ENCODE measurements around the gene TMEM143.

The TMEM143 gene

DNA sequence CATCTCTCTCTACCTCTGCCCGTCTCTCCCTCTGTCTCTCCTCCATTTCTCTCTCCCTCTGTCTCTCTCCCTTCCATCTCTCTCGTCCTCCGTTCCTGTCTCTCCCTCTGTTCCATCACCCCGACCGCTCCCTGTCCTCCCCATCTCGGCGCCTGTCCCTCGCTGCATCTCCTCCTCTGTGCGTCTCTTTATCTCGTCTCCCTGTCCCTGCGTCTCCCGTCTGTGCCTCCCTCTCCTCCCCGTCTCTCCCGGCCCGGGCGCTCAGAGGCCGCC, 34.3 kb upstream of the TMEM143 start:
- H3K9ac ChIP-seq: no peak overlapping the region
- no peak overlapping the region for H3K4me3 ChIP-seq
- peaks cover 0 to 17% (median 7%) of the 10 kb centered on the region in 11 experiments; a peak in 14 of 22 replicates for H3K9me3 ChIP-seq (replicated peaks in 1 of 11)
- no peaks in the 10 kb centered on the region for H3K36me3 ChIP-seq
- H3K4me1 ChIP-seq: peaks cover 18 to 68% (median 57%) of the 10 kb centered on the region in 10 experiments
- H3K27ac ChIP-seq: no peak overlapping the region
- peaks cover 65 to 78% (median 71%) of the 10 kb centered on the region in 11 experiments for H3K27me3 ChIP-seq
- TF ChIP-seq Cebpa-rat (IDR thresholded peaks at IDR 0.05): no peak
- H4K20me1 ChIP-seq: peaks cover 0 to 14% (median 0%) of the 10 kb centered on the region in 11 experiments; a peak in 3 of 22 replicates
- no peak overlapping the region for H3K4me2 ChIP-seq

DNA sequence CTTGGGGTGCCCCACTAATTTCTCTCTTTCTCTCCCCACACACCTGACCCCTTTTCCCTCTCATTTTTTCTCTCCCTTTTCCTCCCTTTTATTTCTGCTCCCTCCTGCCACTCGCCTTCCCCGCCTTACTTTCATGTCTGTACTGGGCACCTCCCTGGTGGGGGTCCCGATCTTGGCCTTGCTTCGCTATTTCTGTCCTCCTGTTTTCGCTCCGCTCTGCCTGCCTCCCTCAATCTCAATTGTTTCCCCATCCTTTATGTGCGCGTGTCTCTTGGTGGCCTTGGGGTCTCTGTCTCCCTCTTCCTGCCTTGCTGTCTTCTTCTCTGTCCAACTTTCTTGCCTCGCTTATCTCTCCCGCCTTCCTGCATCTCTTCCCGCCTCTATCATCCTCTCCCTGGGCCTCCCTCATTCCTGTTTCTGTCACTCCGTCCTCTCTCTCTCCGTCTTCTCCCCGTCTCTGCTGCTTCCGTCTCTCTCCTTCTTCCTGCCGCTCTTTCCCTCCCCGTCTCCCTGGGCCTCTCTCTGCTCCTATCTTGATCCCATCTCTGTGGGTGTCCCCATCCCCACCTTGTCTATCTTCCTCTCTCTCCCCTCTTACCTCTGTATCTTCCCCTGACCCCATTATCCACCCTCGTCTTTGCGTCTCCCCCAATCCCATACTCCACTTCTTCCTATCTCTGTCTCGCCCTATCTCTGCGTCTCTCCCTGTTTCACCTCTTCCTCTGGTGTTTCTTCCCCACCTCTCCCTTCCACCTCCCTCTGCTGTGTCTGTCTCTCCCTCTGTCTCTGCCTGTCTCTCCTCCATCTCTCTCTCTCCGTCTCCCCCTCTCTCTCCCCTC, 33.7 kb upstream of the TMEM143 start:
- peak overlapping the region in 3 of 11 experiments; percentile 6 to 93 (median 15); a peak in 3 of 22 replicates for H3K4me2 ChIP-seq

DNA sequence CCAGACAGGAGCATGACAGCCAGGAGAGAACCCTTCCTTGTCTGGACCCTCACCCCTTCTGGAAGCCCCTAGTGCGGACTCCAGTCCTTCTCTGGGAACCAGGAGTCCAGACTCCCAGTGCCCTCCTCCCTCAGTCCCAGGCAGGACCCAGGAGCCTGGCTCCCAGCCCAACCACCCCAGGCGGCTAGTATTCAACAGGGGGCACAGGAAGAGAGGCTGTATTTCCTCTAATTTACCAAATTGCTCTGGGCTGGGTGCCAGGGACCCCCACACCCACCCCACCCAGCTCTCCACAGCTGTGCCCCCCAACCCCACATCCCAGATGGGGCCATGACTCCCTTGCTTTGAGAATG, 33.1 kb upstream of the TMEM143 start:
- Histone ChIP-seq H3K9me3 (replicated peaks in 1 of 11) (peaks cover 0 to 17% (median 7%) of the 10 kb centered on the region in 11 experiments; a peak in 14 of 22 replicates), H4K20me1 (peaks cover 0 to 14% (median 0%) of the 10 kb centered on the region in 11 experiments; a peak in 3 of 22 replicates), H3K27ac (no peak overlapping the region), H3K4me3 (peak overlapping the region in 1 of 10 experiments; percentile 25; a peak in 2 of 20 replicates), H3K36me3 (no peaks in the 10 kb centered on the region), H3K4me2 (peak overlapping the region in 9 of 11 experiments; percentile 23 to 99 (median 60); a peak in 14 of 22 replicates), H3K4me1 (peaks cover 18 to 78% (median 67%) of the 10 kb centered on the region in 10 experiments), H3K9ac (peak overlapping the region in 1 of 11 experiments; percentile 38; a peak in 1 of 22 replicates), H3K27me3 (peaks cover 70 to 83% (median 77%) of the 10 kb centered on the region in 11 experiments)
- TF ChIP-seq Cebpa-rat (IDR thresholded peaks at IDR 0.05): no peak

More for the DNA sequence above, 33.7 kb upstream of the TMEM143 start:
- Histone ChIP-seq H3K9me3 (replicated peaks in 1 of 11) (peaks cover 0 to 17% (median 7%) of the 10 kb centered on the region in 11 experiments; a peak in 14 of 22 replicates), H3K4me1 (peaks cover 18 to 74% (median 62%) of the 10 kb centered on the region in 10 experiments), H3K9ac (no peak overlapping the region), H3K4me3 (no peak overlapping the region), H3K36me3 (no peaks in the 10 kb centered on the region), H3K27ac (no peak overlapping the region), H4K20me1 (peaks cover 0 to 14% (median 0%) of the 10 kb centered on the region in 11 experiments; a peak in 3 of 22 replicates), H3K27me3 (peaks cover 70 to 83% (median 75%) of the 10 kb centered on the region in 11 experiments)
- TF ChIP-seq Cebpa-rat (IDR thresholded peaks at IDR 0.05): no peak

DNA sequence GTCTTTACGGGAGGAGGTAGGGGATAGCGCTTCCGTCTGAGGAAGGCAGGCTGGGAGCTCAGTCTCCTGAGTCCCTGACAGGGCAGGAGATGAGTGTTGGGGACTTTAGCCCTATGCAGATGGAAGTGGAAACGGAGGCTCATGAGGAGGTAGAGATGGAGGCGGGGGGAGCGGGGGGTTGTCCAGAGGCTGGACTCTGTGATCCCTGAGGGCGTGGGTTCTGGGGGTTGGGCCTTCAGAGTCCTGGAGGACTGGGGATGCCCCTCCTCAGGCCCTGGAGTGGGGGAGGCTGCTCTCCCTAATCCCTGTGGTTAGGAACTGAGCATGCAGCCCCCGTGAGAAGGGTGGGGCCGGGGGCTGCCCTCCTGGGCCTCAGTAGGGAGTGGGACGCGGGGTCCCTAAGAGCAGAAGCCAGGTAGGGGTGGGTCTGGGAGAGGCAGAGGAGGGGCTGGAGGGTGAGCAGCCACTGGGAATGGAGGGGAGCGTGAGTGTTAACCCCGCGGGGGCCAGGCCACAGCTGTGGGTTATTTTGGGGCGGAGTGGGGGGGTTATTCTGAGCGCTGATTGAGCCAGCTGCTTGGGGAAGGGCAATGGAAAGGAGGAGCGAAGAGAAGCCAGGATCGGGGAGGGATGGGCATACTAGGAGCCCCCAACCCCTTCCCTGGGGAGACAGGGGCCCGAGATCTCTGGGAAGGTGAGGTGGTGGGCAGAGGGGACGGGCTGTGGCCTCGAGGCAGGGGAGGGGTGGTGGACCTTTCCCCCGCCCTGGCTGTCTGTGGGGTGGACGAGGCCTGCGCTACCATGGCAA, 32.5 kb upstream of the TMEM143 start:
- peaks cover 70 to 82% (median 77%) of the 10 kb centered on the region in 11 experiments for H3K27me3 ChIP-seq
- peak overlapping the region in 9 of 11 experiments; percentile 23 to 99 (median 60); a peak in 15 of 22 replicates for H3K4me2 ChIP-seq
- TF ChIP-seq Cebpa-rat (IDR thresholded peaks at IDR 0.05): no peak
- peaks cover 18 to 78% (median 65%) of the 10 kb centered on the region in 10 experiments for H3K4me1 ChIP-seq
- peak overlapping the region in 1 of 11 experiments; percentile 38; a peak in 1 of 22 replicates for H3K9ac ChIP-seq
- H3K36me3 ChIP-seq: no peaks in the 10 kb centered on the region
- H3K9me3 ChIP-seq (replicated peaks in 1 of 11): peaks cover 0 to 17% (median 7%) of the 10 kb centered on the region in 11 experiments; a peak in 14 of 22 replicates
- H3K27ac ChIP-seq: no peak overlapping the region
- H4K20me1 ChIP-seq: peaks cover 0 to 14% (median 0%) of the 10 kb centered on the region in 11 experiments; a peak in 3 of 22 replicates
- H3K4me3 ChIP-seq: peak overlapping the region in 2 of 10 experiments; percentile 25 to 34; a peak in 3 of 20 replicates

DNA sequence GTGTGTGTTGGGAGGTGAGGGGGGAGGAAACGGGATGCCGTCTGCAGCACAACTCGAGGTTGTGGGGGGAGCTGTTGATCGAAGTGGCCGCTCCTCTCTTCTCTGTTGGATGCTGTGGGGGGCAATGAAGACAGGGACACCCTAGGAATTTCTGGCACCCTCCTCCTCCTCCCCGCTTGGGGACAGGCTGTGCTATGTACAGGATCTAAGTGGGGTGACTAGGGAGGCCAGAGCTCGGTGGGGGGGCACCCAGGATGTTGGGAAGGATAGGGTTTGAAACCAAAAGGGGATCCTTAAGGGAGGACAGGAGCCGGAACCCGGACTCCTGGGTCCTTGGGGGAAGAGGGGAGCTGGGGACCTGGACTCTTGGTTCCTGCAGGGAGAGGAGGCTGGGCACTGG, 31.8 kb upstream of the TMEM143 start:
- H3K9me3 ChIP-seq (replicated peaks in 1 of 11): peaks cover 0 to 17% (median 7%) of the 10 kb centered on the region in 11 experiments; a peak in 14 of 22 replicates
- peaks cover 70 to 82% (median 77%) of the 10 kb centered on the region in 11 experiments for H3K27me3 ChIP-seq
- H3K4me3 ChIP-seq: peak overlapping the region in 1 of 10 experiments; percentile 45; a peak in 1 of 20 replicates
- H3K27ac ChIP-seq: no peak overlapping the region
- H3K4me2 ChIP-seq: peak overlapping the region in 8 of 11 experiments; percentile 23 to 99 (median 92); a peak in 12 of 22 replicates
- H3K9ac ChIP-seq: no peak overlapping the region
- H3K36me3 ChIP-seq: no peaks in the 10 kb centered on the region
- TF ChIP-seq Cebpa-rat (IDR thresholded peaks at IDR 0.05): no peak
- peaks cover 18 to 71% (median 60%) of the 10 kb centered on the region in 10 experiments for H3K4me1 ChIP-seq
- peaks cover 0 to 14% (median 0%) of the 10 kb centered on the region in 11 experiments; a peak in 3 of 22 replicates for H4K20me1 ChIP-seq

DNA sequence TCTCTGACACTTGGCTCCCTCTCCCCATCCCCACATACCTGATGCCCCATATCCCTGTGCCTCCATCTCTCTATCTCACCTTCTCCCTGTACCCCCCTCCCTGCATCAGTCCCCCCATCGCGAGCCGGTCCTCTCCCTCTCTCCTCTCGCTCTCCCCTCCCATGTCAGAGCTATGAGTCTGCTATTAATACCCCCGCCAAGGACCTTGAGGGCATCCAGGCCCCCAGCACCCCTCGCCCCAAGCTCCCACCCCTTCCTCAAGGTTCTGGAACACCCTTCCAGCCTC, 31.4 kb upstream of the TMEM143 start:
- H3K4me2 ChIP-seq: peak overlapping the region; percentile 84 to 99 (median 95); a peak in 20 of 22 replicates
- H3K4me1 ChIP-seq: peaks cover 18 to 68% (median 60%) of the 10 kb centered on the region in 10 experiments
- peaks cover 0 to 14% (median 0%) of the 10 kb centered on the region in 11 experiments; a peak in 6 of 22 replicates for H4K20me1 ChIP-seq
- H3K36me3 ChIP-seq: no peaks in the 10 kb centered on the region
- peaks cover 68 to 78% (median 75%) of the 10 kb centered on the region in 11 experiments for H3K27me3 ChIP-seq
- no peak for TF ChIP-seq Cebpa-rat (IDR thresholded peaks at IDR 0.05)
- H3K9ac ChIP-seq: peak overlapping the region in 5 of 11 experiments; percentile 45 to 70 (median 57); a peak in 7 of 22 replicates
- H3K27ac ChIP-seq: no peak overlapping the region
- peak overlapping the region in 8 of 10 experiments; percentile 36 to 60 (median 44); a peak in 10 of 20 replicates for H3K4me3 ChIP-seq
- H3K9me3 ChIP-seq (replicated peaks in 1 of 11): peaks cover 0 to 14% (median 7%) of the 10 kb centered on the region in 11 experiments; a peak in 14 of 22 replicates

DNA sequence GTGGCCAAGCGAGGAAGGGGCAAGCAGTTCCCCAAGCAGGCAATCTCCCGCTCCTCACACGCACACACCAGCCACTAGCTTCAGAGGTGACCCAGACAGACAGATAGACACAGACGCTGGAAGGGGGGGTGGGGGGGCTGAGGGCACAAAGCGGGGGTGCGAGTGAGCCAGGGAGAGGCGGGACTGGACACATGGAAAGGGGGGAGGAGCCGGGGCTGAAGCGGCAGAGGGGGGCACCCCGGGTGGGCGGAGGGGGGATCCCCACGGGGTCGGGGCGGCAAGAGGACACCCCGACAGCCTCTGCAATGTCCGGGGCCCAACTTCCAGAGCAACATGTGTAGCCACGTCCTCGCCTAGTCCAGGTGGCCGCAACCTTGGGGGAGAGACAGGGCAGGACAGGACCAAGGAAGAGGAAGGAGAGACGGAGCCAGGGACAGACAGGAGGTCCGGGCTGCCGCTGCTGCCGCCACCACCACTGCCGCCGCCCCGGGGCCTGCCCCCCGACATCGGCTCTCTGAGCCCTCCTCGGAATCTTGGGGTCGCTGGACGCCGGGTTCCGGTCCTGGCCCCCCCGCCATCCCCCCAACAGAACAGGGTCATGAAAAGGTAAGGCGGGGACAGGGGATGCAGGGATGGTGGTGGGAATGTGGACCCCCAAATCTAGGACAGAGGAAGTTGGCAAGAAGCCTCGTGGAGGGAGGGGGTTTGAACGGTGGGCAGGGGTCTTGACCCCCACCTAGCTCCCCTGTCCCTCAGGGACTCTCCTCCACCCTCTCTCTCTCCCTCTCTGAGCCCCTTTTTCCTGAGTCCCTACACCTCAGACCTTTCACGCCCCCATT, 30.8 kb upstream of the TMEM143 start:
- Histone ChIP-seq H4K20me1 (peaks cover 0 to 14% (median 0%) of the 10 kb centered on the region in 11 experiments; a peak in 7 of 22 replicates), H3K4me1 (peaks cover 18 to 66% (median 63%) of the 10 kb centered on the region in 10 experiments), H3K4me3 (peak overlapping the region; percentile 35 to 66 (median 52); a peak in 19 of 20 replicates), H3K36me3 (peaks cover 0 to under 1% (median under 1%) of the 10 kb centered on the region in 11 experiments; a peak in 10 of 22 replicates), H3K27ac (peak overlapping the region in 1 of 11 experiments; percentile 13; a peak in 1 of 22 replicates), H3K27me3 (peaks cover 64 to 73% (median 71%) of the 10 kb centered on the region in 11 experiments), H3K9ac (peak overlapping the region; percentile 44 to 74 (median 61); a peak in 18 of 22 replicates), H3K4me2 (peak overlapping the region; percentile 84 to 99 (median 95)), H3K9me3 (replicated peaks in 1 of 11) (peaks cover 0 to 12% (median 6%) of the 10 kb centered on the region in 11 experiments; a peak in 12 of 22 replicates)
- TF ChIP-seq Cebpa-rat (IDR thresholded peaks at IDR 0.05): no peak
